Right forelimb (tissue), 1 donor: ENCODE results near the gene CHM.
"Not testable (repeated sequence)": the region's sequence is repeated elsewhere in the genome, so short reads cannot be mapped to it uniquely, and the experiment has no call there.

ENCODE experiments used
- DNase-seq: peaks from one replicate; pipeline ENCODE4 v3.0.0-alpha.2; 2018

The CHM gene, protein sequence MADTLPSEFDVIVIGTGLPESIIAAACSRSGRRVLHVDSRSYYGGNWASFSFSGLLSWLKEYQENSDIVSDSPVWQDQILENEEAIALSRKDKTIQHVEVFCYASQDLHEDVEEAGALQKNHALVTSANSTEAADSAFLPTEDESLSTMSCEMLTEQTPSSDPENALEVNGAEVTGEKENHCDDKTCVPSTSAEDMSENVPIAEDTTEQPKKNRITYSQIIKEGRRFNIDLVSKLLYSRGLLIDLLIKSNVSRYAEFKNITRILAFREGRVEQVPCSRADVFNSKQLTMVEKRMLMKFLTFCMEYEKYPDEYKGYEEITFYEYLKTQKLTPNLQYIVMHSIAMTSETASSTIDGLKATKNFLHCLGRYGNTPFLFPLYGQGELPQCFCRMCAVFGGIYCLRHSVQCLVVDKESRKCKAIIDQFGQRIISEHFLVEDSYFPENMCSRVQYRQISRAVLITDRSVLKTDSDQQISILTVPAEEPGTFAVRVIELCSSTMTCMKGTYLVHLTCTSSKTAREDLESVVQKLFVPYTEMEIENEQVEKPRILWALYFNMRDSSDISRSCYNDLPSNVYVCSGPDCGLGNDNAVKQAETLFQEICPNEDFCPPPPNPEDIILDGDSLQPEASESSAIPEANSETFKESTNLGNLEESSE

DNA sequence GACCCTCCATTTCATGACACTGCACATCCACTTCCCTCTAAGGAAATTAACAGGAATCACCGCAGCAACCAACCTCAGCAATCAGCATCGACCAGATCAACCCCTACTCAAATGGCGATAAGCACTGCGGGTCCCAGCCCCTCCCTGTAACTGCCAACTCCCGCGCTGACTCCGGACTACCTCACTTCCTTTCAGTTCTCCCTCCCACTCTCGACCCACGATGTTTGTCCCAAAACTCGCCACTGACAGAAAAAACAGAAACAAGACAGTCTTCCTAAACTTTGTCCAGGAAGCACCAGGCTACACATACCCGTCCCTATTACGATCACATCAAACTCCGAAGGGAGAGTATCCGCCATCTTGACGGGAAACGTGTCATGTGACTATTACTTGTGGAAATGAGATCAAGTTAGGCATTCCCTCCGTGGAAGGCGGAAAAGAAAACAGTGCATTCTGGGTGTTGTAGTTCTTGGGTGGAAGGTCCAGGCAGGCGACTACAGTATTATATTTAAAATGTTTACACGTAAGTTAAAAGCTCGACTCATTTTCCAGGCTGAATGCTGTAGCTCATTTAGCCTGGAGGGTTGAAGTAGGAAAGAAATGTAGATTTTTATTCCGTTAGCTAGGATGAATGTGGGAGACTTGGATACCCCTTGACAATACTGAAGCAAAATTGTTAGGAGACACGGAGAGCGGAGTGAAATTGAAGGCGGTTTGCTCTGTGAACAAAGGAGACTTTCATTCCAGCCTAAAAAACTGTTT lies at the start of gene CHM:
TSS of gene CHM (minus strand) at position 385 of the 762 bp plus-strand sequence. CDS start at position 359, 26 bp downstream.
- peak; percentile 81 for DNase-seq

DNA sequence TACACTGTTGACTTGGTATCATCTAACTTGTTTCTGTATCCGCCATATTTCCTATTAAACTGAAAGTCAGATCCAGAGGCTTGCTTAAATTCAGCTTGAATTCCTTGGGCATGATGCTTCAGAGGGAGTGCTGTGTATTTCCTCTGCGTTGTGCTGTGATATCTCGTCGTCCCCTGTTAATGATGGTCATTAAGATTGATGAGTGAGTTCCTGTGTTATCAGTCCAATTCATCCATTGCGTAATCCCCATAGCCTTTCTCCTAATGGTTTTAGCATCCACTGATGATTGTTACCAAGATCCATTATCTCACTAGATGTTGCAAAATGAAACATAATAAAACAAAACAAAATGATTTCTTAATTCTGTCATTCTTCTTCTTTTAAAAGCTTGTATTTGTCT lies 31.3 kb upstream of the CHM start:
- DNase-seq = no peak

DNA sequence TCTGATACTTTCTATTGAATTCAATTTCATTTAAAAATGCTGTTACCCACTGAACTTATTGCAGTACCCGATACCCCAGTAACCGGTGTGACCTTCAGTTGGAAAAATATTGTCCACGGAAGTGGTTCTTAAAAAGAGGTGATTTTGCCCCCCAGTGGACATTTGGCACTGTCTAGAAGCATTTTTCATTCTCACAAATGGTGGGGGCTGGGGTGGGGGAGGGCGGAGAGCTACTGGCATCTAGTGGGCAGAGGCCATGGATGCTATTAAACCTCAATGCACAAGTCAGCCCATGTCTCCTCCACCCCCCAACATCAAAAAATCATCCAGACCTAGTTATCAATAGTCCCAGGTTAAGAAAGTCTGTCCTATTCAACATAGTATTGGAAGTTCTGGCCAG lies 19.6 kb upstream of the CHM start:
- no peak for DNase-seq

DNA sequence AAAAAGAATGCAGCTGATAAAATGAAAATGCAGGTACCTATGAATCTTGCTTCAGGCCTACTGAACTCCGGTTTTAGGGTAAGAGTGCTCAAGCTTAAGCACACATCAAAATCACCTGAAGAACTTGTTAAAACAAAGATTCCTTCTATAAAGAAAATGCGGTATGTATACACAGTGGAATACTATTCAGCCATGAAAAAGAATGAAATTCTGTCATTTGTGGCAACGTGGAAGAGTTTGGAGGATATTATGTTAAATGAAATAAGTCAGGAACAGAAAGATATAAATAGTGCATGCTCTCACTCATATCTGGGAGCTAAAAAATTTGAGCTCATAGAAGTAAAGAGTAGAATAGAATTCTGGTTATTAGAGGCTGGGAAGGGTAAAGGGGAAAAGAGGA lies 14.0 kb upstream of the CHM start:
- no peak for DNase-seq

DNA sequence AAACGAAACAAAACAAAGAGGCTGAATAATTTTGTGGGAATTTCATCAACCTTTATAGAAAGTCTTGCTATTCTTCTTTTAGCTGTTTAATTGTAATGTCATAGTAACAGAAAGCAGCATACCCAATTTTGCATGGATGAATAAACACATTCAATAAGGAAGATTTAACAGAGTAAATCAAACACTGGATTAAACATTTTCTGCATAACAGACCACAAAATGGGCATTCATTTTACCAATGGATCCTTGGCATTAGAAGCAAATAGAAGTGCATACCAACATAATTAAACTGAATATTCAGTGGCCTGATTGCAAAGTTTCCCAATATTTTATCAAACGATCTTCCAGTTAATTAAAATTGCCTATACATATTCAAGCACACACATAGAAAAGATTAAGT lies 4.4 kb upstream of the CHM start:
- no peak for DNase-seq

DNA sequence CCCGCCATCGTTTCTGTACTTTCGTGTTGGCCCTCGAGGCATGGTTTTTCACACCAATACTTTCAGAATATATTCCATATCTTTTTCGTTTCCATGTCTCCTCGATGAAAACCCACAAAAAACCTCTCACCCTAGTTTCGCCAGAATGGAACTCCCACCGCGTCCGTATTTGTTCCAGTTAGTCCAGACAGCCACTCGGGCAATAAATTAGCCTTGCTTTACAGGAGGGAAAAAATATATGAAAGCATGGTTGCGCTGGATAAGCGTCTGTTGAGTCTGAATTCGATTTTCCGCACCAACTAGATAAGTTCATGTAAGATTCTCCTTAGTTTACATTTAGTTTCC lies 550 bp upstream of the CHM start:
- peak; percentile 47 for DNase-seq

DNA sequence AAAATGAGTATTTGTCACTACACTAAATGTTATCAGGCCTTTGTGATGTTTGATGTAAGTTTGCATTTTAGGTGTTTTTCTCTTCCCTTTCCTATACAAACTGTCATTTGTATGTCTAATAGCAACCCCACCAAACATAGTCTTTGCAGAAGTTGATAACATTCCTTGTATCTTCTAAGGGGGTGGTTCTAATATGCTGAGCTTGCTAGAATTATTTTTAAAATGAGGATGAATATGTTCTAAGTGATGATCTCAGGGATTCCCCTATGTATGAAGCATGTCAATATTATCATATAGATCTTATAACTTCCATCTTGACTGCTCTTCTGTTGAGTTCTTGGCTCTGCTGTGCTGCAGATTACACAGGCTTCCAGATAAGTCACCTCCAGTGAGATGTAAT lies 3.1 kb downstream of the CHM start:
- no peak for DNase-seq

DNA sequence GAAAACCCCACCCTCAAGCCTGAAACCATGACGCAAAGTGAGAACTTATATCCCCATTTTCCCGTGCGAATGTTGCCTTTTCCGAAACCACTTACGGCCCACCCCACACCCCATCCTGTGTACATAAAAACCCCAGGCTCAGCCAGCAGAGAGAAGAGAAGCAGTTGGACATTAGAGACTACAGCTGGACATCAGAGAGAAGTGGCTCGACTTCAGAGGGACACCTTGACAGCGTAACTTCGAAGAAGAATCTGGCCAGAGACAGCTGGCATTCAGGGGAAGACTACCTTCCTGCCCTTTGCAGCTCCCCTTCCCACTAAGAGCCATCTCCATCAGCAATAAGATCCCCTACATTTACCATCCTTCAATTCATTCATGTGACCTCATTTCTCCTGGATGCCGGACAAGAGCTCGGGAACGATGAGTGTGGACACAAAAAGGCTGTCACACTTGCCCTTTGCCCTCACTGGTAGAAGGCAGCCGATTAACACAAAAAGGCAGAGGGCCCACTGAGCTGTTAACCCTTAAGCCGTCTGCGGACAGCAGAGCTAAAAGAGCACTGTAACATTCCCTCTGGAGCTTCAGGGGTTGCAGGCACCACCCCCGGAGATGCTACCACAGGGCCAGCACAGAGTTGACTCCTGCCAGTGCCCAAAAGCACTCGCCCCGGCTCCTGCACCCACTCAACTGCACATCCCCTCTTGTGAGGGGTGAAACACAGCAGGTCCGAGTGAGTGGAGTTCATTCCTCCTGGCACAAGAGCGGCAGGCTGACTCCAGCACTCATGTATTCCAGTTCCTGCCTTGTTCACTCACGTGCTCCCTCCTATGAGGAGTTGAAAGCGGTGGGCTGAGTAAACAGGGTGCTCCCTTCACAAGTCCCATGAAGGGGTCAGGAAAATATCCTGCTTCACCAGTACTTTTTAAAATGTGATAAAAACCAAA lies 7.5 kb downstream of the CHM start:
- no peak for DNase-seq

DNA sequence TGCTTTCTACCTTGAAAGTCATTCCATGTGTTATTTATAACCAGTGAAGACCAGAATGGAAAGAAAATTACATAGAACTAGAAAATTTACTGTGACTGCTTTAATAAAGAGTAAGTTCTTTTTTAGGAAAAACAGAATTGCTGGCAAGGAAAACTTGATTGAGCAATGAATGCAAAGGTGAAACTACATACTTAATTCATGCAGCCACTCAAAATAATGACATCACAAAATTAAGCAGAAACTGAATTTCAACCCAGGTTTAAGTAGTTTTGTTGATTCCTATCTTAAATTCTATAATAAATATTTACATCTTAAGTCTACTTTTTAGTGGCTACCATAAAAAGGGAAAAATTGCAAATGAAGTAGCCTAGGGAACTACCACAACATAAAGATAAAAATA lies 14.0 kb downstream of the CHM start:
- DNase-seq = no peak

DNA sequence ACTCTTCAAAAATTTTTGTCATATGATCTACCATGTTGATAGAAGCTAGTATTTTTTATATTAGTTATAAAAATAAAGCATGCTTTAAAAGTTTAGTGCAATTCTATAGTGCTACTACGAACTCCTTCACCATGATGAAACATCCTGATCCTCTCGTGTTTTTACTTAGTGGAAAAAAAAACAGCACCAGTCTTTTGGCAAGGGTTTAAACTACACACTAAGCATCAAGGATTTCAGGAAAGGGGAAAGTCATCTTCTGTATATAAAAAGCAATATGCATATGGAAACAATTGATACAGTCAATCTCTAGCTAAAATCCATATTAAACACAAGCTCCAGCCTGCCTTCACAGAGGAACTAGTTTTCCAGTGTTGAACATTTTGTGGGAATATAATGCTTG lies 18.7 kb downstream of the CHM start:
- no peak for DNase-seq

DNA sequence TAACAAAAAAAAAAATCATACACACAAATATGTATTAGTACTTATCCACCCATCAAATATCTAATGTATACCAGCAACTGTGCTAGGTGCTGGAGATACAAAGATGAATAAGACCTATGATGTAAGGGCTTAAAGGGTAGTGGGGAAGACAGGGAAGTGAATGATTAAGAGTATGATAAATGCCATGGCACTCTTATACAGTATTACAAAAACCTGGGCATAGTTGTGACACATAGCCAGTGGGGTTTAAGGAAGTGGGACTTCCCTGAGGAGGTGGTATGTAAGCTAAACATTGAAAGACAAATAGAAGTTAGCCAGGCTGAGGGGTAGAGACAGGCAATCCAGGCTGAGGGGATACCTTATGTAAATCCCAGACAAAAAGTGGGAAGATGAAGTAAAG lies 23.5 kb downstream of the CHM start:
- DNase-seq = no peak

DNA sequence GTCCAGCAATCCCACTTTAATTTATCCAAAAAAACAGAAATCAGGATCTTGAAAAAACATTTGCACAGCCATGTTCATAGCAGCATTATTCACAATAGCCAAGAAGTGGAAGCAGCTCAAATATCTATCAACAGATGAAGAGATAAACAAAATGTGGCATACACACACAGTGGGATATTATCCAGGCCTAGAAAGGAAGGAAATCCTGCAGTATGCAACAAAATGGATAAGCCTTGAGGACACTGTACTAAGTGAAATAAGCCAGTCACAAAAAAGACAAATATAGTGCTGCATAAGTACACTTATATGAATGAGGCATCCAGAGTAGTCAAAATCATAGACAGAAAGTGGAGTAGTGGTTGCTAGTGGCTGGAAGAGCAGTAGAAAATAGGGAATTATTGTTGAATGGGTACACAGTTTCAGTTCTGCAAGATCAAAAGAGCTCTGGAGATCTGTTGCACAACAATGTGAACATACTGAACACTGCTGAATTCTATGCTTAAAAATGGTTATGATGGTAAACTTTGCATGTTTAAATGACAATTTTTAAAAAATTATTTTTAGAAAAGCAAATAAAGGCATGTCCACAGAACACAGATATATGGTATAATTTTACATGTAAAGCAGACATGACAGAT lies 25.6 kb downstream of the CHM start:
- DNase-seq = no peak

DNA sequence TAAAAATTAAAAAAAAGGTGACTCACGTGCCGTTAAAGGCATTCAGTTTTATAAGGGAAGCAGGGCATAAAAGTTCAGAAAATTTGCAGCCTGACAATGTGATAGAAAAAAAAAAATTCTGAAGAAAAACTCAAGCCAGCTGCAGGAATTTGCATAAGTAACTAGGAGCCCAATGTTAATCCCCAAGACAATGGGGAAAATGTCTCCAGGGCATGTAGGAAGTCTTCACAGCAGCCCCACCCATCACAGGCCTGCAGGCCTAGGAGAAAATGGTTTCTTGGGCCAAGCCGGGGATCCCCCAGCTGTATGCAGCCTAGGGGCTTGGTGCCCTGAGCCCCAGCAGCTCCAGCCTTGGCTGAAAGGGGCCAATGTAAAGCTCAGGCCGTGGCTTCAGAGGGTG lies 31.2 kb downstream of the CHM start:
- no peak for DNase-seq

DNA sequence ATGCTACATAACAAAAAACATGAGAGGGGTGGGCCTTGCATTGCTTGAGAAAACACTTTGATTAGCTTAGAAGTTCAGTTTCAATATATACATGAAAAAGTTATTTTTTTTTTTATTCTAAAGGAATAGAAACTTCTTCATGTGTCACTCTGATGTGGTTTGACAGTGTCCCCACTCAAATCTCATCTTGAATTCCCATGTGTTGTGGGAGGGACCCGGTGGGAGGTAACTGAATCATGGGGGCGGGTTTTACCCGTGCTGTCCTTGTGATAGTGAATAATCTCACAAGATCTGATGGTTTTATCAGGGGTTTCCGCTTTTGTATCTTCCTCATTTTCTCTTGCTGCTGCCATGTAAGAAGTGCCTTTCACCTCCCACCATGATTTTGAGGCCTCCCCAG lies 32.4 kb downstream of the CHM start:
- DNase-seq = not testable (repeated sequence)

DNA sequence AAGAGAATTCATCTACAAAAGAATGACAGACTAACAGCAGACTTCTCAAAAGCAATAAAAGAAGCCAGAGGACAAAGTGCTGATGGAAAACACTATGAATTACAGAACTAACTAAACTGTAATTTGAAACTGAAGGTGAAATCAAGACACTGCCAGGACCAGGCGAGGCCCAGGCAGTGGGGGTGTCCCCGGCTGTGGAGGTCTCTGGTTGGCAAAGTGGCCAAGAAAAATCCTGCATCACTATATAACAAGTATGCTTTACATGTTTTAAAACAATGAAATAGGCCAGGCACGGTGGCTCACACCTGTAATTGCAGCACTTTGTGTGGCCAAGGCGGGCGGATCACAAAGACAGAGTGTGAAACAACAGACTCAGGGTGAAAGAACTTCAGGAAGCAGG lies 32.9 kb downstream of the CHM start:
- DNase-seq = no peak

DNA sequence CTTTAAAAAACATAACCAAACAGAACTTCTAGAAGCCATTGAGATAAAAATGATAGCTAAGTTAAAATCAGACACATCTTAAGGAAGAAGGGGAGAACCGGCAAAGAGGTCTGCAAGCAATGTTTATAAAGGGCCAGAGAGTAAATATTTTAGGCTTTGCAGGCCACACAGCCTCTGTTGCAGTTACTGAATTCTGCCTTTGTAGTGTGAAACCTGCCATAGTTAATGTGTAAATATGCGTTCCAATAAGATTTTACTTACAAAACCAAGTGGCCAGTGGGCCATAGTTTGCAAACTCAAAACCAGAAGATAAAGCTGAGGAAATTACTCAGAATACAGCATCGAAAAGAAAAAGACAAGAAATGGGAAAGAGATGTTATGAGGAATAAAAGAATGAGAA lies 33.6 kb downstream of the CHM start:
- DNase-seq = no peak

DNA sequence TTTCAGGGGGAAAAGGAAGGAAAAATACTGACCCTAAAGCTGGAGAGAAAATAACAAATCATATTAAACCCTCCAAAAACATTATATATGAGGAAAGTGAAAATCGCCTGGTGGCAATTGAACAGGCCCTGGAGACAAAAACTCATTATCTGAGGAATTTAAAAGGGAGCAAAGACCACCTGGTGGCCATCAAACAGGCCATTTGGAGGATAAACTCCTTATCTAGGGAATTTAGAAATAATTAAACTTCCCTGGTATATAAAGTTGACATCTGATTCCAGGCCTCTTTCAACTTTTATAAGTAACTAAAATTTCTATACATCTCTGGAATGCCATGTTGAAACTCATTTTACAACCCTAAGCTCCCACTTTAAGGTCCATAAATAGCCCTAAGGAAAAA lies 35.2 kb downstream of the CHM start:
- no peak for DNase-seq

DNA sequence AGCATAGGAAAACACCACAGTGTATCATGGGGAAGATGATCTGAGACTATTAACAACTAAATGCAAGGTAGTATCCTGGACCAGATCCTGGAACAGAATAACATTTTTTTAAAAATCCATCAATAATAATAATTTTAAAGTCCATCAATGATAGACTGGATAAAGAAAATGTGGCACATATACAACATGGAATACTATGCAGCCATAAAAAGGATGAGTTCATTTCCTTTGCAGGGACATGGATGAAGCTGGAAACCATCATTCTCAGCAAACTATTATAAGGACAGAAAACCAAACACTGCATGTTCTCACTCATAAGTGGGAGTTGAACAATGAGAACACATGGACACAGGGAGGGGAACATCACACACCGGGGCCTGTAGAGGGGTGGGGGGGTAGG lies 37.6 kb downstream of the CHM start:
- DNase-seq = not testable (repeated sequence)

DNA sequence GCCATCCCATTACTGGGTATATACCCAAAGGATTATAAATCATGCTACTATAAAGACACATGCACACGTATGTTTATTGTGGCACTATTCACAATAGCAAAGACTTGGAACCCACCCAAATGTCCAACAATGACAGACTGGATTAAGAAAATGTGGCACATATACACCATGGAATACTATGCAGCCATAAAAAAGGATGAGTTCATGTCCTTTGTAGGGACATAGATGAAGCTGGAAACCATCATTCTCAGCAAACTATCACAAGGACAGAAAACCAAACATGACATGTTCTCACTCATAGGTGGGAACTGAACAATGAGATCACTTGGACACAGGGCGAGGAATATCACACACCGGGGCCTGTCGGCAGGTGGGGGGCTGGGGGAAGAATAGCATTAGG lies 39.5 kb downstream of the CHM start:
- DNase-seq = not testable (repeated sequence)

DNA sequence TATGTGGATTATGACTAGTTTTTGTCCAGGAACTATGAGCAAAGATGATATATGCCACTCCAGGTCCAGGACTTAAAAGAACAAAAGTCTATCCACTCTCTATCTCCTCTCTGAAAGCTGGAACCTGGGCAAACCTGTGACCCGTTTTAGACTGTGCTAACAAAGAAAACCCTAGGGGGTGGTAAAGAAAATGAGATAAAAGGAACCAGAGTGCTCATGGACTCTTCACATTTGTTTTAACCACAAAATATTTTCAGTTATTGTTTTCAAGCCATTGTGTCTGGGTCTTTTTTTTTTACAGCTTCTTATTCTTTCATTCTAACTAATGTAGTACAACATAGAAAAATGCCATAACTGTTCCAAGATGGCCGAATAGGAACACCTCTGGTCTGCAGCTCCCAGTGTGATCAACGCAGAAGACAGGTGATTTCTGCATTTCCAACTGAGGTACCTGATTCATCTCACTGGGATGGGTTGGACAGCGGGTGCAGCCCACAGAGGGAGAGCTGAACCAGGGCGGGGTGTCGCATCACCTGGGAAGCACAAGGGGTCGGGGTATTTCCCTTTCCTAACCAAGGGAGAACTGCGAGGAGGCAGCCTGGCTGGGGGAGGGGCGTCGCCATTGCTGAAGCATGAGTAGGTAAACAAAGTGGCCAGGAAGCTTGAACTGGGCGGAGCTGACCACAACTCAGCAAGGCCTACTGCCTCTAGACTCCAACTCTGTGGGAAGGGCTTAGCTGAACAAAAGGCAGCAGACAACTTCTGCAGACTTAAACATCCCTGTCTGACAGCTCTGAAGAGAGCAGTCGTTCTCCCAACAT lies 45.1 kb downstream of the CHM start:
- no peak for DNase-seq

DNA sequence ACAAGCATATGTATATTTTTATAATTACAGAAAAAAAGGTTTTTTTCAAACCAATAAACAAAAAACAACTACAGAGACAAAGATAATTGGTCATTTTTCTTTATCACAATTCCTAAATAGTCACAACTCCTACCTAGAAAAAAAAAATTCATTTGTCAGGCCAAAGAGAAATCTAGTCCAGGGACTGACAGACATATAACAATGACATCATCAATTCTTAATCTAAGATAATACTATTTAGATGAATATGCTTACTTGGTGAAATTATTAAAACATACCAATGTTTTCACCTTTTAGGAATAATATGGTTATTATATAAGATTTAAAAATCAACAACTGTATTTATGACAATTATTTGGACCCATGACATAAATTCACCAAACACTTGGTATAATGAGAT lies 48.4 kb downstream of the CHM start:
- DNase-seq = no peak
